ENCODE data around the gene OTULIN.

OTULIN gene

DNA sequence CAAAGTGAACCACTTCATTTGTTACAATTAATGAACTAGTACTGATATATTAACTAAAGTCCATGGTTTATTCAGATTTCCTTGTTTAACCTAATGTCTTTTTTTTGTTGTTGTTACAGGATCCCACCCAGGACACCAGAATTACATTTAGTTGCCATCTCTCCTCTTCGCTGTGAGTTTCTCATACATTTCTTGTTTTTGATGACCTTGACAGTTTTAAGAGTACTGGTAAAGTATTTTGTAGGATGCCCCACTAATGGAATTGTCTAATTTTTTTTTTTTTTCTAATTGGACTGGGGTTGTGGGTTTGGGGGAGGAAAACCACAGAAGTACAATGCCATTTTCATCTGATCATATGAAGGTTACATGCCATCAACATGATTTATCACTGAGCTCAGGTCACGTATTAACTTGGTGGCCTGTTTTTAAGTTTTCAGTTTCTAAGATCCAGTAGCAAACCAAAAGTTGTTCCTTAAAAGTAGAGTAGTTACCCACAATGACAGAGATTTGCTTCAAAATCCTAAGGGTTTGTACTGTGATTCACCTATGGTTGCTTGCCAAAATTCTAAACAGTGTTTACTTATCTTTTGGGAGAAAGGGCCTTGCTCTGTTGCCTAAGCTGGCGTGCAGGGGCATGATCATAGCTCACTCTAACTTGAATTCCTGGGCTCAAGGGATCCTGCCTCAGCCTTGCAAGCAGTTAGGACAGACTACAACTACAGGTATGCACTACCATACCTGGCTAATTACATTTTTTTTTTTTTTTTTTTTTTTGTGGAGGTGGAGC is 4.5 kb upstream of the OTULIN start:
- in situ Hi-C loops (cut with MboI; ENCODE audit: low sequenced_read_pairs, unreplicated experiment): loop anchor here (25.0 kb wide), 1 partner anchor 498 kb away; no protein-coding TSS in a partner anchor
- DNase-seq (ENCODE audit: low spot score): no peak
- TF ChIP-seq, protein P1, sequence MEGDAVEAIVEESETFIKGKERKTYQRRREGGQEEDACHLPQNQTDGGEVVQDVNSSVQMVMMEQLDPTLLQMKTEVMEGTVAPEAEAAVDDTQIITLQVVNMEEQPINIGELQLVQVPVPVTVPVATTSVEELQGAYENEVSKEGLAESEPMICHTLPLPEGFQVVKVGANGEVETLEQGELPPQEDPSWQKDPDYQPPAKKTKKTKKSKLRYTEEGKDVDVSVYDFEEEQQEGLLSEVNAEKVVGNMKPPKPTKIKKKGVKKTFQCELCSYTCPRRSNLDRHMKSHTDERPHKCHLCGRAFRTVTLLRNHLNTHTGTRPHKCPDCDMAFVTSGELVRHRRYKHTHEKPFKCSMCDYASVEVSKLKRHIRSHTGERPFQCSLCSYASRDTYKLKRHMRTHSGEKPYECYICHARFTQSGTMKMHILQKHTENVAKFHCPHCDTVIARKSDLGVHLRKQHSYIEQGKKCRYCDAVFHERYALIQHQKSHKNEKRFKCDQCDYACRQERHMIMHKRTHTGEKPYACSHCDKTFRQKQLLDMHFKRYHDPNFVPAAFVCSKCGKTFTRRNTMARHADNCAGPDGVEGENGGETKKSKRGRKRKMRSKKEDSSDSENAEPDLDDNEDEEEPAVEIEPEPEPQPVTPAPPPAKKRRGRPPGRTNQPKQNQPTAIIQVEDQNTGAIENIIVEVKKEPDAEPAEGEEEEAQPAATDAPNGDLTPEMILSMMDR (IDR thresholded peaks at IDR 0.05; ENCODE audit: borderline replicate concordance, control extremely low read depth, extremely low read depth, insufficient read depth, missing control alignments): no peak

DNA sequence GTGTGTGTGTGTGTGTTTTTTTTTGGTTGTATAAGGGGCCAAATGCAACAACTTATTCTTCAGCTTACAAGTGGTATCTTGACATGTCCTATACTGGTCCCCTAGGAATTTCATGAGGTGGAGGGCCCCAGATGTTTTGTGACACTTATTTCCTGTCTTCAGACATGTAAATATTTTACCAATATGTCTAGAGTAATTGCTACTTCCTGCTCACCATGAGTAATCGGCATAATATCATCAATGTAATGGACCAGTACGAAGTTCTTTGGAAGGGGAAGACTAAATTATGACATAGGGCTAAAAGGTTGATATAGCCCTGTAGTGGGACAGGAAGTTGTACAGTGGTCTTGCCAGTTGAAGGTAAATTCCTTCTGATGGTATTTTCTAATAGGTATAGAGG is 3.7 kb upstream of the OTULIN start:
- no peak for DNase-seq (ENCODE audit: low spot score)
- in situ Hi-C loops (cut with MboI; ENCODE audit: low sequenced_read_pairs, unreplicated experiment): loop anchor here (25.0 kb wide), 1 partner anchor 499 kb away; no protein-coding TSS in a partner anchor
- TF ChIP-seq, protein P1 (IDR thresholded peaks at IDR 0.05; ENCODE audit: borderline replicate concordance, control extremely low read depth, extremely low read depth, insufficient read depth, missing control alignments): no peak

DNA sequence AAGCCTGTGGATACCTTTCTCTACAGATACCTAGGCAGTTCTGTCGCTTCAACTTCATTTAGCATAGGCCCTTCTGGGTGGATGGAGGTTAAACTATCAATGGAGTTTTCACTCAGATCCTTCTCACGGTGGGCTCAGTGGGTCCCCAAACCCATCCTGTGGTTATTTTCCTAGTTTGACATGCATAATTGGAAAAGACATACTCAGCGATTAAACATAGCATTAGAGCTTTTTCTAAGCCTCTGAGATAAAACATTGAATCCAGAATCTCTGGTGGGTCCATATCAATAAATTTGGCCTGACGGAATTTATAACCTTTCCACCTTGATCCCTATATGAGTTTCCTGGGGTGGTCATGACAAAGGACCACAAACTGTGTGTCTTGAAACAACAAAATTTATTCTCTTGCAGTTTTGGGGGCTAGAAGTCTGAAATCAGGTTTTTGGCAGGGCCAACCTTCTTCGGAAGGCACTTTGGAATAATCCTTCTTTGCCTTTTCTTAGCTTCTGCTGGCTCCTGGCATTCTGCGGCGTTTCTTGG is 1.7 kb upstream of the OTULIN start:
- TF ChIP-seq, protein P1 (IDR thresholded peaks at IDR 0.05; ENCODE audit: borderline replicate concordance, control extremely low read depth, extremely low read depth, insufficient read depth, missing control alignments): no peak
- in situ Hi-C loops (cut with MboI; ENCODE audit: low sequenced_read_pairs, unreplicated experiment): loop anchor here (25.0 kb wide), 1 partner anchor 500 kb away; no protein-coding TSS in a partner anchor
- DNase-seq (ENCODE audit: low spot score): no peak

DNA sequence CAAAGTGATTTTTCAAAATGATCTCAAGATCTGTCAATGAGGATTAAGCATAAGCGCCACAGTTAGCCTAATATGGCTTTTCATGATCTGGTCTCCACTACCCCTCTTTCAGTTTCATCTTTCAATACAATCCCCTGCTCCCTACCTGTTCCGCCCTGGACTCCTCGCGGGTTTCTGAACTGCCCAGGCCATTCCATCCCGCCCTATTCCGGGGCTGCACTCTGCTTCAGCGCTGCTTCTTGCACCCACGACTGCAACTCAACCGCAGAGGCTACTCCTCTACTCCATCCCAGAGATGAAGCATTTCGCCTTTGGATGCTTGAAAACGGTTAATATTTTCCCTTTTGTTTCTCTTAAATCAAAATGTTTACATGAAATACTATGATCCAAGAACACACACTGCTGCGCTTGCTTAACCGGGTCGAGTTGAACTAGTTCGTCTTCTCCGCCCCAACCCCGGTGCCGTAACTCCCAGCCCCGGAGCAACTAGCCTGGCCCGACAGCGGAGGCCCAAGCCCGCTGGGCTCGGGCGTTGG is 716 bp upstream of the OTULIN start:
- peak; percentile 53 for DNase-seq (ENCODE audit: low spot score)
- TF ChIP-seq, protein P1 (IDR thresholded peaks at IDR 0.05; ENCODE audit: borderline replicate concordance, control extremely low read depth, extremely low read depth, insufficient read depth, missing control alignments): no peak
- in situ Hi-C loops (cut with MboI; ENCODE audit: low sequenced_read_pairs, unreplicated experiment): loop anchor here (25.0 kb wide), 1 partner anchor 502 kb away; no protein-coding TSS in a partner anchor

DNA sequence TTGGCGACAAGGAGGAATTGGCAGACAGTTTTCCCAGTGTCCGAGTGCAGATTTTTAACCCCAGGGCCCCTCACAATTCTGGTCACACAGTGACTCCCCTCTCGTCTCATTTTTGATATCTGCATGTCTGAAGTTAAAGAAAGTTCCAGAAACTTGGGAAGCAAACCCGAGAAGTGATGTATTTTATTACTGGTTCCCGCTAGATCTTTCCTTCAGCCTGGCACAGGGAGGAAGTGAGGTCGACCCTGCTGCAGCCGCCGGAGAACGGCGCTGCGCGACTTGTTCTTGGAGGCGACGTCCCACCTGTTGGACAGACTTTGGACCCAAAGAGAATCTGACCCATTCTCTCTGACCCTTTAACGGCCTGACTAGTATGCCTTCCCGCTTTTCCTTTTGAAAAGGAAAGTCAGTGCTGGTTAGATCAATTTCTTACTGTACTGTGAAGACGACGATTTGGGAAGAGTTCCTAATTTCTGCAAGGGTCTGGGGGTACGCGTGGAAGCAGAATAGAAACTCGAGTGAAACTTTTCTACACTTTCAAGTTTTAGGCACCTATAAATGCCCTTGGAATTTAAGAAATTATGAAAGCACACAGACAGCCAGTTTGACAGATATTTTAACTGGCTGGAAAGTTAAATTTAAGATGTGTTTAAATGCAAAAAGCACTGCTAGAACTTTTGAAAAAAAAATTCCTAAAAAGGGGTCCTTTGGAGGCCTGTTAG is 744 bp downstream of the OTULIN start:
- TF ChIP-seq, protein P1 (IDR thresholded peaks at IDR 0.05; ENCODE audit: borderline replicate concordance, control extremely low read depth, extremely low read depth, insufficient read depth, missing control alignments): peak; percentile 33
- no peak for DNase-seq (ENCODE audit: low spot score)
- in situ Hi-C loops (cut with MboI; ENCODE audit: low sequenced_read_pairs, unreplicated experiment): loop anchor here (25.0 kb wide), 1 partner anchor 503 kb away; no protein-coding TSS in a partner anchor

DNA sequence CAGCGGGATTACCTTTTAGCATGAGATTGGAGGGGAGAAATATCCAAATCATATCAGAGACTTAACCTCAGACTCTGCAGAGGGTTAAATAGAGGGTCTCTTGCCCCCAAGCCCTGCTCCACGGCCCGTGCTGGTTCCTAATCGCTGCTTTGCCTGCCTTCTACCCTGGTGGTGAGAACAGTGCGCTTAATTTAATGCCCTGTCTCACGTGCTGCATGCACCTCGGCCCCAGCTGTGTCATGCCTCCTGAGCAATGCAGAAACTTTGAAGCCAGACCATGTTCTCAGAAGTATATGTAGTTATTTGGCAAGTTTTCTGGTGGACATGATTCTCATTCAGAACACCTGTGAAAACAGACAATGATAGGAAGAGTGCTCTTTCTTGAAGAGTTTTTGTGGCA is 1.4 kb downstream of the OTULIN start:
- TF ChIP-seq, protein P1 (IDR thresholded peaks at IDR 0.05; ENCODE audit: borderline replicate concordance, control extremely low read depth, extremely low read depth, insufficient read depth, missing control alignments): no peak
- peak; percentile 46 for DNase-seq (ENCODE audit: low spot score)
- in situ Hi-C loops (cut with MboI; ENCODE audit: low sequenced_read_pairs, unreplicated experiment): loop anchor here (25.0 kb wide), 1 partner anchor 504 kb away; no protein-coding TSS in a partner anchor
